ENCODE results near the gene ME3. TPM values are rescaled to one million over a fixed set of nuclear protein-coding genes. Genes with fewer than 3 reads are reported as not detected.

ME3 gene
- total and polyA plus RNA-seq, 2 donors (not counting 1 experiment from before 2014, with no cell fraction given), result 8.8 to 50.7 TPM

GRCh38 chr11:86502137-86502642, 170.2 kb downstream of the ME3 start:
- Histone ChIP-seq H3K4me1 (ENCODE audit: control insufficient read depth, extremely low read depth, insufficient read depth, low read length) (peaks cover 5% of the 10 kb centered on the region), H3K9ac (ENCODE audit: insufficient read depth, low read length) (no peak overlapping the region), H3K27me3 (ENCODE audit: control insufficient read depth, insufficient read depth, low read length) (no peaks in the 10 kb centered on the region), H2AFZ (ENCODE audit: low read length) (no peak overlapping the region), H3K79me2 (ENCODE audit: control insufficient read depth, insufficient read depth, low read length) (no peaks in the 10 kb centered on the region), H3K4me3 (replicated peaks in 1 of 4; ENCODE audit: control extremely low read depth in 1 of 4, insufficient read depth in 1 of 4, low read depth in 3 of 4, low read length in 4 of 4) (no peak overlapping the region), H3K36me3 (ENCODE audit: control insufficient read depth, insufficient read depth, low read length) (no peaks in the 10 kb centered on the region), H4K20me1 (ENCODE audit: control insufficient read depth, extremely low read depth, insufficient read depth, low read length) (no peaks in the 10 kb centered on the region), H3K27ac (ENCODE audit: insufficient read depth, low read length) (no peak overlapping the region), H3K4me2 (ENCODE audit: extremely low read depth, insufficient read depth, low read length) (no peak overlapping the region), H3K9me3 (ENCODE audit: control insufficient read depth, insufficient read depth, low read depth, low read length) (no peaks in the 10 kb centered on the region)
- TF ChIP-seq CTCF (conservative IDR thresholded peaks at IDR 0.05 in 1 of 2, IDR thresholded peaks at IDR 0.05 in 1 of 2; ENCODE audit: low read depth in 1 of 2, low read length in 2 of 2) (no peak), EZH2 (IDR thresholded peaks at IDR 0.05; ENCODE audit: low read length, missing control alignments) (no peak)
- DNase-seq (ENCODE audit: low read depth in 2 of 2), result no peak

- Histone ChIP-seq H3K4me1 (ENCODE audit: control insufficient read depth, extremely low read depth, insufficient read depth, low read length) (peaks cover 5% of the 10 kb centered on the region), H3K27ac (ENCODE audit: insufficient read depth, low read length) (no peak overlapping the region), H3K36me3 (ENCODE audit: control insufficient read depth, insufficient read depth, low read length) (no peaks in the 10 kb centered on the region), H3K9ac (ENCODE audit: insufficient read depth, low read length) (no peak overlapping the region), H3K79me2 (ENCODE audit: control insufficient read depth, insufficient read depth, low read length) (no peaks in the 10 kb centered on the region), H4K20me1 (ENCODE audit: control insufficient read depth, extremely low read depth, insufficient read depth, low read length) (no peaks in the 10 kb centered on the region), H3K4me2 (ENCODE audit: extremely low read depth, insufficient read depth, low read length) (no peak overlapping the region), H2AFZ (ENCODE audit: low read length) (no peak overlapping the region), H3K9me3 (ENCODE audit: control insufficient read depth, insufficient read depth, low read depth, low read length) (no peaks in the 10 kb centered on the region), H3K4me3 (replicated peaks in 1 of 4; ENCODE audit: control extremely low read depth in 1 of 4, insufficient read depth in 1 of 4, low read depth in 3 of 4, low read length in 4 of 4) (no peak overlapping the region), H3K27me3 (ENCODE audit: control insufficient read depth, insufficient read depth, low read length) (no peaks in the 10 kb centered on the region)
- TF ChIP-seq EZH2 (IDR thresholded peaks at IDR 0.05; ENCODE audit: low read length, missing control alignments) (no peak), CTCF (conservative IDR thresholded peaks at IDR 0.05 in 1 of 2, IDR thresholded peaks at IDR 0.05 in 1 of 2; ENCODE audit: low read depth in 1 of 2, low read length in 2 of 2) (no peak)
- DNase-seq (ENCODE audit: low read depth in 2 of 2), result no peak
Observed at GRCh38 chr11:86500500-86501140, 171.8 kb downstream of the ME3 start.

- Histone ChIP-seq H3K9ac (ENCODE audit: insufficient read depth, low read length) (no peak overlapping the region), H3K9me3 (ENCODE audit: control insufficient read depth, insufficient read depth, low read depth, low read length) (no peaks in the 10 kb centered on the region), H3K4me2 (ENCODE audit: extremely low read depth, insufficient read depth, low read length) (no peak overlapping the region), H3K4me1 (ENCODE audit: control insufficient read depth, extremely low read depth, insufficient read depth, low read length) (peaks cover 5% of the 10 kb centered on the region), H3K79me2 (ENCODE audit: control insufficient read depth, insufficient read depth, low read length) (no peaks in the 10 kb centered on the region), H2AFZ (ENCODE audit: low read length) (no peak overlapping the region), H3K27ac (ENCODE audit: insufficient read depth, low read length) (no peak overlapping the region), H3K4me3 (replicated peaks in 1 of 4; ENCODE audit: control extremely low read depth in 1 of 4, insufficient read depth in 1 of 4, low read depth in 3 of 4, low read length in 4 of 4) (no peak overlapping the region), H3K36me3 (ENCODE audit: control insufficient read depth, insufficient read depth, low read length) (no peaks in the 10 kb centered on the region), H4K20me1 (ENCODE audit: control insufficient read depth, extremely low read depth, insufficient read depth, low read length) (no peaks in the 10 kb centered on the region), H3K27me3 (ENCODE audit: control insufficient read depth, insufficient read depth, low read length) (no peaks in the 10 kb centered on the region)
- no peak for DNase-seq (ENCODE audit: low read depth in 2 of 2)
- TF ChIP-seq CTCF (conservative IDR thresholded peaks at IDR 0.05 in 1 of 2, IDR thresholded peaks at IDR 0.05 in 1 of 2; ENCODE audit: low read depth in 1 of 2, low read length in 2 of 2), result no peak
- TF ChIP-seq EZH2 (IDR thresholded peaks at IDR 0.05; ENCODE audit: low read length, missing control alignments), result no peak
Observed at GRCh38 chr11:86499723-86500129, 172.7 kb downstream of the ME3 start.

All from fibroblast of lung (primary cell).